Keratinocyte (primary cell): ENCODE results near the gene SEMA7A. TPM values are rescaled to one million over a fixed set of nuclear protein-coding genes. Genes with fewer than 3 reads are reported as not detected.

Experiments
- DNase-seq: peaks from one replicate; pipeline ENCODE4 v3.0.0-alpha.2; 2011; ENCODE audit warnings: low read depth, missing footprints, low spot score
- FAIRE-seq: peaks from 2 replicates; lab custom pipeline; 2011; peaks lifted over from hg19 to GRCh38; lab: Jason Lieb, UNC
- H2AFZ ChIP-seq: 2 replicates; pipeline ENCODE4 v1.6.0; 2012; ENCODE audit warnings: low read length, control low read depth, inconsistent platforms; ENCODE audit not compliant: control insufficient read depth
- H3K27ac ChIP-seq: 2 replicates; pipeline ENCODE4 v1.5.1; 2011; ENCODE audit warnings: low read length; ENCODE audit not compliant: control insufficient read depth, insufficient read depth
- H3K27me3 ChIP-seq: 3 replicates; pipeline ENCODE4 v1.6.0; 2011; ENCODE audit warnings: low read length; ENCODE audit not compliant: control insufficient read depth, insufficient read depth; ENCODE audit errors: extremely low read depth
- H3K36me3 ChIP-seq, 2 experiments: 2 replicates in 1 of 2; 3 replicates in 1 of 2; pipeline ENCODE4 v1.5.1; 2011; ENCODE audit warnings: low read length in 2 of 2, mild to moderate bottlenecking in 1 of 2; ENCODE audit not compliant: control insufficient read depth in 2 of 2, insufficient read depth in 2 of 2; ENCODE audit errors: extremely low read depth in 1 of 2
- H3K4me1 ChIP-seq: 3 replicates; pipeline ENCODE4 v1.5.1; 2011; ENCODE audit warnings: low read length; ENCODE audit not compliant: control insufficient read depth, insufficient read depth; ENCODE audit errors: extremely low read depth
- H3K4me2 ChIP-seq: 3 replicates; pipeline ENCODE4 v1.6.0; 2011; ENCODE audit warnings: low read depth, low read length; ENCODE audit not compliant: control insufficient read depth, insufficient read depth; ENCODE audit errors: extremely low read depth
- H3K4me3 ChIP-seq, 3 experiments: fragments of 200-600 bp in 1 of 3; sonication (generic) in 1 of 3; 2 replicates in 2 of 3; 3 replicates in 1 of 3; pipeline ENCODE4 v1.5.1; 2011 to 2016; ENCODE audit warnings: low read length in 3 of 3, mild to moderate bottlenecking in 3 of 3, control low read depth in 2 of 3, inconsistent platforms in 1 of 3, low read depth in 1 of 3, mixed read lengths in 1 of 3, mixed run types in 1 of 3, moderate library complexity in 1 of 3; ENCODE audit not compliant: control insufficient read depth in 2 of 3, insufficient read depth in 2 of 3; ENCODE audit errors: extremely low read depth in 1 of 3
- H3K79me2 ChIP-seq: 2 replicates; pipeline ENCODE4 v1.6.0; 2012; ENCODE audit warnings: low read length; ENCODE audit not compliant: control insufficient read depth, insufficient read depth
- H3K9ac ChIP-seq: 3 replicates; pipeline ENCODE4 v1.6.0; 2011; ENCODE audit warnings: low read length; ENCODE audit not compliant: control insufficient read depth, insufficient read depth; ENCODE audit errors: extremely low read depth
- H3K9me1 ChIP-seq: 3 replicates; pipeline ENCODE4 v1.6.0; 2011; ENCODE audit warnings: low read length; ENCODE audit not compliant: control insufficient read depth, insufficient read depth; ENCODE audit errors: extremely low read depth
- H3K9me3 ChIP-seq: 2 replicates; pipeline ENCODE4 v1.5.1; 2012; ENCODE audit warnings: low read depth, low read length; ENCODE audit not compliant: control insufficient read depth
- H4K20me1 ChIP-seq: 3 replicates; pipeline ENCODE4 v1.6.0; 2011; ENCODE audit warnings: low read length; ENCODE audit not compliant: control insufficient read depth, insufficient read depth; ENCODE audit errors: extremely low read depth
- CTCF ChIP-seq, 3 experiments: IDR thresholded peaks in 1 of 3; conservative IDR thresholded peaks in 1 of 3; optimal IDR thresholded peaks in 1 of 3; 2 replicates in 2 of 3; 3 replicates in 1 of 3; pipeline versions ENCODE3 to v1.5.1; 2011; ENCODE audit warnings: low read length in 3 of 3, mild to moderate bottlenecking in 3 of 3, moderate library complexity in 2 of 3, control low read depth in 1 of 3, inconsistent platforms in 1 of 3; ENCODE audit not compliant: insufficient read depth in 2 of 3; ENCODE audit errors: extremely low read depth in 1 of 3
- EZH2 ChIP-seq: IDR thresholded peaks from one replicate; pipeline ENCODE4 v1.6.1; 2012; ENCODE audit warnings: inconsistent platforms, mild to moderate bottlenecking, low read length, moderate library complexity
- dilution Hi-C: fragments of 300-500 bp; cut with MboI; formaldehyde crosslinking; loops from one replicate; pipeline ENCODE4 v1.7.0; 2020; ENCODE audit warnings: low sequenced_read_pairs; ENCODE audit not compliant: extremely low pct_ligation_motif_present
- polyA plus RNA-seq, 5 experiments: library from polyadenylated mRNA; depleted of rRNA in 3 of 5; stranded (reverse) in 3 of 5; stranded (forward) in 1 of 5; unstranded in 1 of 5; fragments of >200 nt; gene quantifications; 1 replicate in 1 of 5; 2 replicates in 3 of 5; 3 replicates in 1 of 5; pipeline versions ENCODE4 v1.2.1 to v1.2.3, GENCODE V29; 2011 to 2012; ENCODE audit warnings: missing spikeins in 2 of 5, low read depth in 1 of 5, low replicate concordance in 1 of 5

Gene SEMA7A
- polyA plus RNA-seq, 1 donor (not counting 4 experiments of a cell fraction or from before 2014, with no cell fraction given), result 8.0 TPM

DNA sequence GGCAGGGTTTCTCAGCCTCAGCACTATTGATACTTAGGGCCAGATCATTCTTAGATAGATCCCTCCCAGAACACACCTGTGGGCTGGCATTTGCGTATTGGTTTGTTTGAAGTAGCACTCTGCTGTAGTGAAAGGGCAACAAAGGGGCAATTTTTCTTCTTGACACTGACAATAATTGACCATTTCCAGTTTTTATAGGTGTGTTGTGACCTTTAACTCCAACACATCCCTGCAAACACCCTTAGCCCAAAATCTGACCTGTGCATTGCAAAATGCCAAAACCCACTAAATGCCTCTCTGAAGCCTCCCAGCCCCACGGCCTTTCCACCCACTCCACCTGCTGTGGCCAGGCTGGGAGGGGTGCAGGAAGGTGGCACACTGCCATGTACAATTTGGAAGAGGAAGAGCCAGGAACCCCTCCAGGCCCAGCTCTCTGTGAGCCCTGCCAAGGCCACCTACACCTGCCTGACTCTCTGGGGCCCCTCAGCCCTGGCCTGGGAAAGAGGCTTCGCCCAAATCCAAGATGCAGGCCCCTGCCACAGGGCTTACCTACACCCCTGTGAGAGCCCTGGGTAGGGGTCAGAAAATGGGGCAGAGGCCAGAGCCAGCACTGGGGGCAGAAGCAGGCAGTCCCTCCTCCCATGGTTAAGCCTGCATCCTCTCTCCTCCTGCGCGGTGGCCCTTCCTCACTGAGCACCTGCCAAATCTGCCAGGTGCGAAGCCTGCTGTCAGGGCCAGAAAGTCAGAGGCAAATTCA, 56.8 kb downstream of the SEMA7A start:
- Histone ChIP-seq H3K9me1 (peaks cover 4% of the 10 kb centered on the region), H4K20me1 (no peaks in the 10 kb centered on the region), H3K36me3 (no peaks in the 10 kb centered on the region), H3K27ac (no peak overlapping the region), H3K9me3 (no peaks in the 10 kb centered on the region), H3K4me1 (peaks cover 33% of the 10 kb centered on the region), H3K4me3 (no peak overlapping the region), H3K27me3 (peaks cover 12% of the 10 kb centered on the region), H3K9ac (no peak overlapping the region), H3K4me2 (no peak overlapping the region), H3K79me2 (no peaks in the 10 kb centered on the region), H2AFZ (no peak overlapping the region)
- no peak for FAIRE-seq
- TF ChIP-seq CTCF (optimal IDR thresholded peaks at IDR 0.05 in 1 of 3, IDR thresholded peaks at IDR 0.05 in 1 of 3, conservative IDR thresholded peaks at IDR 0.05 in 1 of 3; ENCODE audit: extremely low read depth in 1 of 3, insufficient read depth in 2 of 3, low read length in 3 of 3), result no peak
- TF ChIP-seq EZH2, result no peak
- no peak for DNase-seq
- dilution Hi-C loops, result no loop called here

- DNase-seq (no peak), FAIRE-seq (no peak)
- H3K27ac ChIP-seq, result no peak overlapping the region
- no peaks in the 10 kb centered on the region for H4K20me1 ChIP-seq
- no peaks in the 10 kb centered on the region for H3K9me3 ChIP-seq
- H3K4me2 ChIP-seq, result no peak overlapping the region
- TF ChIP-seq CTCF (optimal IDR thresholded peaks at IDR 0.05 in 1 of 3, IDR thresholded peaks at IDR 0.05 in 1 of 3, conservative IDR thresholded peaks at IDR 0.05 in 1 of 3; ENCODE audit: extremely low read depth in 1 of 3, insufficient read depth in 2 of 3, low read length in 3 of 3), result no peak
- no peak for TF ChIP-seq EZH2
- H3K79me2 ChIP-seq, result no peaks in the 10 kb centered on the region
- H3K9ac ChIP-seq, result no peak overlapping the region
- peaks cover 26% of the 10 kb centered on the region for H3K4me1 ChIP-seq
- peaks cover 20% of the 10 kb centered on the region for H3K27me3 ChIP-seq
- no peaks in the 10 kb centered on the region for H3K36me3 ChIP-seq
- peaks cover 4% of the 10 kb centered on the region for H3K9me1 ChIP-seq
- dilution Hi-C loops, result no loop called here
- H2AFZ ChIP-seq, result no peak overlapping the region
- no peak overlapping the region for H3K4me3 ChIP-seq
Measured at GRCh38 chr15:74376226-74376625, 57.5 kb downstream of the SEMA7A start.
